HG03432 (cell line): ENCODE data around the gene MCF2L2.
"Not testable (repeated sequence)": the region's sequence is repeated elsewhere in the genome, so short reads cannot be mapped to it uniquely, and the experiment has no call there.

Experiments used
- ATAC-seq: cut with Tn5 transposase; IDR thresholded peaks from one replicate; pipeline ENCODE4 v1.9.1; 2021; ENCODE audit warnings: mild to moderate bottlenecking, moderate library complexity; ENCODE audit not compliant: unreplicated experiment

MCF2L2 gene, protein sequence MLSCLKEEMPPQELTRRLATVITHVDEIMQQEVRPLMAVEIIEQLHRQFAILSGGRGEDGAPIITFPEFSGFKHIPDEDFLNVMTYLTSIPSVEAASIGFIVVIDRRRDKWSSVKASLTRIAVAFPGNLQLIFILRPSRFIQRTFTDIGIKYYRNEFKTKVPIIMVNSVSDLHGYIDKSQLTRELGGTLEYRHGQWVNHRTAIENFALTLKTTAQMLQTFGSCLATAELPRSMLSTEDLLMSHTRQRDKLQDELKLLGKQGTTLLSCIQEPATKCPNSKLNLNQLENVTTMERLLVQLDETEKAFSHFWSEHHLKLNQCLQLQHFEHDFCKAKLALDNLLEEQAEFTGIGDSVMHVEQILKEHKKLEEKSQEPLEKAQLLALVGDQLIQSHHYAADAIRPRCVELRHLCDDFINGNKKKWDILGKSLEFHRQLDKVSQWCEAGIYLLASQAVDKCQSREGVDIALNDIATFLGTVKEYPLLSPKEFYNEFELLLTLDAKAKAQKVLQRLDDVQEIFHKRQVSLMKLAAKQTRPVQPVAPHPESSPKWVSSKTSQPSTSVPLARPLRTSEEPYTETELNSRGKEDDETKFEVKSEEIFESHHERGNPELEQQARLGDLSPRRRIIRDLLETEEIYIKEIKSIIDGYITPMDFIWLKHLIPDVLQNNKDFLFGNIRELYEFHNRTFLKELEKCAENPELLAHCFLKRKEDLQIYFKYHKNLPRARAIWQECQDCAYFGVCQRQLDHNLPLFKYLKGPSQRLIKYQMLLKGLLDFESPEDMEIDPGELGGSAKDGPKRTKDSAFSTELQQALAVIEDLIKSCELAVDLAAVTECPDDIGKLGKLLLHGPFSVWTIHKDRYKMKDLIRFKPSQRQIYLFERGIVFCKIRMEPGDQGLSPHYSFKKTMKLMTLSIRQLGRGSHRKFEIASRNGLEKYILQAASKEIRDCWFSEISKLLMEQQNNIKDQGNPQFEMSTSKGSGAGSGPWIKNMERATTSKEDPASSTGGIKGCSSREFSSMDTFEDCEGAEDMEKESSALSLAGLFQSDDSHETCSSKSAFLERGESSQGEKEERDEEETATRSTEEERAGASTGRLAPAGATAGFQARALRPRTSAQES

DNA sequence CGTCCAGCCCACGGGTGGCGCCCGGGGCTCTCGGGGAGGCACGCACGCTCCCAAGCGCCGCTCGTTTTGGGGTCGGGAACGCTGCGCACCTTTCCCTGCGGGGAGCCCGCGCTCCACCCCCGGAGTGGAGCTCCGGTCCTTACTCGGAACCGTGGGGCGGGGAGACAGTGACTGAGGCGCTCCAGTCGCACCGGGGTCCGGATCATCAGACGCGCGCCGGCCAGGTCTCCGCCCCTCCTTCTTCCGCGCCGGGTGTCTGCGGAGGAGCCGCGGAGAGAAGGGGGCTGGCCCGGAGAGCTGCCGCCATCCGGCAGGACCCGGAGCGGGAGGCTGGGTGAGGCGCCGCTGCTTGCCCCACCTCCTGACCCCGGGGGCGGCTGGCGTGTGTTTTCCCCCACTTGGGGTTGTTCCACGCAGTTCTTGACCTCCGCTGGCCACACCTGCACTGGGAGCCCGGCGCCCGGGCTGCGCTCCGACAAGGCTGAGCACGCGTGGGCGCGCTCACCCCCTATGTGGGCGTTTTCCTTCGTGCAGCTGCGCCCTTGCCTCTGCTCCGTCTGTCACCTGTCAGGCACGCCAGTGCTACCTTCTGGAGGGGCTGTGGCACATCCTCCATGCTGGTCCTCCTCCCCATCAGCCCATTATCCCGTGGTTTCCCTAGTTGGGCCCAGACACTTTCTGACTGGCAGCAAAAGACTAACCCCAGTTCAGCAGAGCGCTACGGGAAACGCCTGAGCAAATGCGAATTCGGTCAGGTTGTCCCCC, at the start of gene MCF2L2:
TSS of gene MCF2L2 (minus strand) at position 173 of the 765 bp plus-strand sequence. CDS start 642 bp downstream, outside the sequence.
- ATAC-seq, result peak; percentile 86

DNA sequence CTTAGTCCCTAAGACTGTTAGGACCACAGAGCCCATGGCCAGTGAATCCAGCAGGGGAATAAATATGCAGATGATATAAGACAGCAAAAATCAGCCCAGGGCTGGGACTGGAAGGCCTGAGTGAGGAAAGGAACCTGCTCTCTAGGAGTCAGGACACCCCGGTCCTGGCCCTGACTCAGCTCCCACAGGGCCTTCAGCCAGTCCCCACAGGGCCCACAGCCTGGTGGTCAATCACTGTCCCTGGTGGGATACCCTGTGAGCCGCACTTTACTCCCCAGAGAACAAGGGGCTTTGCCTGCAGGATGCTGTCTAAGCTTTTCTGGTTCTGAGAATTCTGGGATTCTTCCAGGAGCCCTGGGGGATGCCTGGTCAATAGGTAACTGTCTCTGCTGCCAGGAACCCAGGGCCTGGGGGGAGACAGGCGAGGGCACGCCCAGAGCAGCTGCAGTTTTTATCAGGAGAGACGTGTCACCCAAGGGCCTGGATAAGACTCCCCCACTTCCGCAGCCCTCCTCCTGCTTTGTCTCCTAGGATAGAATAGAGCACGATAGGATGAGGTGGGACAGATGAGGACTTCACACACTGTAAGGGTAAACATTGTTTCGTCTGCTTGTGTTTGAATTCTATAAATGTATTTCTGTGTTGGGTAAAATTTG, 49.5 kb upstream of the MCF2L2 start:
- ATAC-seq, result no peak

DNA sequence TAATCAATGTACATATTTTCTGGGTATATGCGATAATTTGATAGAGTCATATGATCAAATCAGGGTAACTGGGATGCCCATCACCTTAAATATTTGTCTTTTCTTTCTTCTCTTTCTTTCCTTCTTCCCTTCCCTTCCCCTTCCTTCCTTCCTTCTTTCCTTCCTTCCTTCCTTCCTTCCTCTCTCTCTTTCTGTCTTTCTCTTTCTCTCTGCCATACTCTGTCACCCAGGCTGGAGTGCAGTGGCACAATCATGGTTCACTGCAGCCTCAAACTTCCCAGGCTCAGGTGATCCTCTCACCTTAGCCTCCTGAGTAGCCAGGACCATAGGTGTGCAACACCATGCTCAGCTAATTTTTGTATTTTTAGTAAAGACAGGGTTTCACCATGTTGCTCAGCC, 47.3 kb upstream of the MCF2L2 start:
- ATAC-seq, result not testable (repeated sequence)

DNA sequence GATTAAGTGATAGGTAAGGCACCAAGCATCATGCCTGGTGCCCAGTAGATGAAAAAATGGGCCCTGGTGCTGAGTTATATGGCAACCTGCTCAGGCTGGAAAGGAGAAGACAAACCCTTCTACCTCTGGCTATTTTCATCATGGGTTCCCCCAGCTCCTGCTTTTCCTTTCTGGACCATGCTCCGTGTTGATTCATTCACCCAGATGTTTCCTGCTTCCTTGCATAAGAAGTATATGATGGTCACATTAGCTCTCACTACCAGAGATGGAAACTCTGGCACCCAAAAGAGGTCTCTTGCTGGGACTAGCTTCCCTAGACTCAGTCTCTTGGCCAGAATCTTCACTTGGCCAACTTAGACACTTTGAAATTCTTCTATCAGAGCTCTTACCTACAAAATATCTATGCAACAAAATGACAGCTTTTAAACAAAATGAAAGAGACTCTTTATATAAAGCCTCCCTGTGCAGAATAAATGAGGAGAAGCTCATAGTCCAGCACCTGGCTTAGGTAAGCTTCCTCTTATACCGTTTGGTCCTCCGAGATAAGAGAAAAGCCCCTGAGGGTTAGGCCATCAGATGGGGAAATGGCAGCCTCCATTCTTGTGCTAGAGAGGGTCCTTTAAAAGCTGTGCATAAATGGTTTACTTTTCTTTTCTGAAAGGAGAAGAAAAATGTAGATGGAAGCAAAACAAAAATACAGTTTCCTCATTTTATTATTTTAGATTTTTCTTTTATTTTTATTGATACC, 46.8 kb upstream of the MCF2L2 start:
- no peak for ATAC-seq

DNA sequence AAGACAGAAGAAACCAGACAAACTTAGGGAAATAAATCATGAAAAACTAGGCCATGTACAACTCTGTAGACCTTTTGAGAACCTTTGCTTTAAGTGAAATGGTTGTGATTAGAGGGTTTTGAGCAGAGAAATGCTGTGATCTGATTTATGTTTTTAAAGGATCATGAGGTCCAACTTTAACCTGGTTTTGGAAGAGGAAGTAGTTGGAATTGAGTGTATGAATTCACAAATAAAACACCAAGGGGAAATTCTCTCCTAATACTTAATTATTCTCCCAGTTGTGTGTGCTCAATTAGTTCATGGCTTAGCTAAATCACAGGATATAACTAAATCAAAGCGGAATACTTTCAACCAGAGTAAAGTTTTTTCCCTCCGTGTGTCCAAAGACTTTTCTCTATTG, 45.5 kb upstream of the MCF2L2 start:
- no peak for ATAC-seq

DNA sequence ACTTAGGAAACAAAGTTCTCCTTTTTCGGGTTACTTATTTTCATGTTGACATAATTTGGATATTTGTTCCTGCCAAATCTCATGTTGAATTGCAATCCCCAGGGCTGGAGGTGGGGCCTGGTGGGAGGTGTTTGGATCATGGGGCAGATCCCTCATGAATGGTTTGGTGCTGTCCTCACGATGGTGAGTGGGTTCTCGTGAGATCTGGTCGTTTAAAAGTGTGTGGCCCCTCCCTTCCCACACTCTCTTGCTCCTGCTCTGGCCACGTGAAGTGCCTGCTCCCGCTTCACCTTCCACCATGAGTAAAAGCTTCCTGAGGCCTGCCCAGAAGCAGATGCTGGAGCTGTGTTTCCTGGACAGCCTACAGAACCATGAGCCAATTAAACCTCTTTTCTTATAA, 43.7 kb upstream of the MCF2L2 start:
- no peak for ATAC-seq

DNA sequence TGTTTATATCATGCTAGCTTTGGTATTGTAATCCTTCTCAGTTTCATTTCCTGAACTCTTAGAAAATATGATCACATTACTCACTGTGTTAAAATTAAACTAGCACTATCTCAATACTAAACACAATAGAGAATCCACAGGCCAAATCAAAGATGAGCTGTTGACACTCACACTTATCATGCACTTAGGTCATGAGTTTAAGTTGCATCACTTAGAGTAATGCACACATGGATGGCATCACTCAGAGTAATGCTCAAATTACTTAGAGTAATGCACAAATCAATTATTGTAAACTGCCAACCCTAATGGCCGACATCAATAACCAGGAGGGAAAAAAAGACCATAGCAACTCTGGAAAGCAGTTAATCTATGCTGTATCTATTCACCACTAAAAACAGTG, 40.0 kb upstream of the MCF2L2 start:
- no peak for ATAC-seq

DNA sequence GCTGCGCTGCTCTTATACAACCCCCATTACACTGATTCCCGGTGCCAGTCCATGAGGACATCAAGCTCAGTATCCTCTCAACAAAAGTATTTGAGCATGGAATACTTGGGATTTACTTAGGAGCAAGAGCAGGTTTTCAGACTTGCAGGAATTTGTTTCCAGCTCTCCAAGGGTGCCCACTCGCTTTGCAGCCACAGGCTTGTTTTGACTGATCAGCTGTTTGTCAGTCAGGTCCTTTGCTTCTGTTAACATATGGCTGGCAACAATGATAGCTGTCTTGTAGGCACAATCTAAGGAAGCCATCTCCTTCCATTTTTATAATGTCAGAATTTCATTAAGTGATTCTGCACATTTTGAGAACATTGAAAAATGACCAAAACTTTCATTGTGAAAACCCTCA, 38.2 kb upstream of the MCF2L2 start:
- ATAC-seq, result no peak

DNA sequence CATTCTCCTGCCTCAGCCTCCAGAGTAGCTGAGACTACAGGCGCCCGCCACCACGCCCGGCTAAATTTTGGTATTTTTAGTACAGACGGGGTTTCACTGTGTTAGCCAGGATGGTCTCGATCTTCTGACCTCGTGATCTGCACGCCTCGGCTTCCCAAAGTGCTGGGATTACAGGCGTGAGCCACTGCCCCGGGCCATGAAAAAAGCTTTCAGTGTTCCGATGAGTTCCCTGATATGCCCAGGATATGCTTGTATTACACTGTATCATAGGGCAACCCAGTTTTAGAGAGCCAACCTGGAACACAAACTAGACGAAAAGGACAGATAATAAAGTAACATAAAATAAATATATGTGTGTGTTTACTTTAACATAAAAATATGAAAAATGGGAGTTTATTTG, 37.3 kb upstream of the MCF2L2 start:
- ATAC-seq, result not testable (repeated sequence)

DNA sequence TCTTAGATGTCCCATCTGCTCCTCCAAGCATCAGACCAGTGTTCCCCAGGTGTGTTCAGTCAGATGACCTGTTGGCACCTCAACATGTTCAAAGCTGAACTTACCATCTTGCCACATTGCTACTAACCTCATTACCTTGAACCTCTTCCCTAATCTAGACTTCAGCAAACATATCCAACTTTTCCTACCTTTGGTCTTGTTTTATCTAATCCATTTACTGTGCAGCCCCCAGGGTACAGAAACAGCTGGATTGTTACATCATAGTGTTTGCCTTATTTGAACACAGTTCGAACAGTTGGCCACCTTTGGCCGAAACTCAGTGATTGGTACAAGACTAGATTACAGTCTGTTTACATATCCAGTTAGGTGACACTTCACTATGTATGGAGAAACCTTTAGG, 36.1 kb upstream of the MCF2L2 start:
- ATAC-seq, result no peak

DNA sequence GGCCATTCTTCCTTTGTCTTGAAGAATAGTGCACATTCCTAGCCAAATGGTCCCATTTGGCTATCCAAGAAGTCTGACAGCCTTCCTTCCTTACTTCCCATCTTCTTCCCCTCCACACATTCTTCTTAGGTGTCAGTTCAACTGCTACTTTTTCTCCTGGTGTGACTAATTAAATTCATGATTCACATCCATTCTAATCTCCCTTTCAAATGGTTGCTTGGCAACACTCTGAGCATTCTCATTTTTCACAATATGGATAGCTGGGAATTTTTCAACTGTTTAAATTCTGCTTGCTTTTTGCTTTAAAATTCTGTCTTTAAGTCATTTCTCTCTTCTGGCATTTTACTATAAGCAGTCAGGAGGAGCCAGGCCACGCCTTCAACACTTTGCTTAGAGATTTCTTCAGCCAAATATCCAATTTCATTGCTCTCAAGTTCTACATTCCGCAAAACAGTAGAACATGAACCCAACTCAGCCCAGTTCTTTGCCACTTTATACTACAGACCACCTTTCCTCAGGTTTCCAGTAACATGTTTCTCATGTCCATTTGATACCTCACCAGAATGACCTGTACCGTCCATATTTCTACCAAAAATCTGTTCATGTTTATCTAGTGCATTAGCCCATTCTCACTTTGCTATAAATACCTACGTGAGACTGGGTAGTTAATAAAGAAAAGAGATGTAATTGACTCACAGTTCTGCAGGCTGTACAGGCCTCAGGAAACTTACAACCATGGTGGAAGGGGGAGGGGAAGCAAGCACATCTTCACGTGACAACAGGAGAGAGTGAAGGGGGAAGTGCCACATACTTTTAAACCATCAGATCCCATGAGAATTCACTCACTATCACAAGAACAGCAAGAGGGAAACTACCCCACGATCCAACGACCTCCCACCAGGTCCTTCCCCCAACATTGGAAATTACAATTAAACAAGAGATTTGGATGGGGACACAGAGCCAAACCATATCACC, 31.9 kb upstream of the MCF2L2 start:
- no peak for ATAC-seq

DNA sequence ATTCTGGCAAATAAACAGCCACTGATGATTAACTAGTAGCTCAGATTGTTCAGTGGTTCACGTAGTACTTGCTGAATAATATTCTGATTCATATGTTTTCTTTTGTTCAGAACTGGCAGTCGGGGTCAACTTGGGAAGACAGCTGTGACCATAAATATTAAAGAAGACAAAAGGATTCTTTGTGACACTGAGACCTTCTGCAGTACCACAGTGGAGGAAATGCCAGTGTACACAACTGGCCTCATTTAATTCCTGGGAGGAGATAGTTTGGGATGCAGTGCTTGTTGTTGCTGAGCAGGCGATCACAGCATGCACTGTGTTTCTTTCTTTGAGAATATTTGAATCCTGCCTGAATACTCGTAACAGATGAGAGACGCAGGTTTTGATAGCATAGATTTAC, 26.7 kb upstream of the MCF2L2 start:
- ATAC-seq, result no peak

DNA sequence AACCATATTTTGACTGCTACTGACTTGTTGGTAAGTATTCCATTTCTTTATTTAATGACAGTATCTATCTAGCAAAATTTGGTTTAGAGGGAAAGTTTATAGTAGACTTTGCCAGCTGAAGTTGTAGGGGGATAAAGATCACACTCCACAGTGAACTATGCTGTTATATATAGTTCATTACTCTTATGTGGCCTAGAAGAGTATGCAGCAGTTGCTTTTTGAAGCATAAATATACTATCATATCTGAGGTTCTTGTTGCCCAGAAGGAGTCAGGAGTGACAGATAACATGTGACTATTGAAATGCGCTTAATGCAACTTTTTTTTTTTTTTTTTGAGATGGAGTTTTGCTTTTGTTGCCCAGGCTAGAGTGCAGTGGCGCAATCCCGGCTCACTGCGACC, 25.6 kb upstream of the MCF2L2 start:
- no peak for ATAC-seq

DNA sequence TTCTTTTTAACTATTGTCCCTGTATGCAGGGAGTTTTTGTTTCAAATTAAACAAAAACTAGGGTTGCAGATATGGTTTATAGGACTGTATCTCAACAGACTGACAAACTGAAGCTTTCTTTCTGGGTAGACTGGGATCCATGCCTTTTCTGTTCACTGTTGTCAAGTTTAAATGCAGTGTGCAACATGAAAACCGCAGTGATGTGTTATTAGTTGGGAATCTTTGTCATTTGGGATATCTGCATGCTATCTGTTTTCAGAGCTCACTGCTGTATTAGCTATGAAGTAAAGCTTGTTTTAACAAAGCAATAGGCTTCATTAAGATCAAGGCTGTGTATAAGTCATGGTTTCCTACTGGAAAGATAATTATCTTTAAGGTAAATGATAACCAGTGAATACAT, 21.4 kb upstream of the MCF2L2 start:
- no peak for ATAC-seq

DNA sequence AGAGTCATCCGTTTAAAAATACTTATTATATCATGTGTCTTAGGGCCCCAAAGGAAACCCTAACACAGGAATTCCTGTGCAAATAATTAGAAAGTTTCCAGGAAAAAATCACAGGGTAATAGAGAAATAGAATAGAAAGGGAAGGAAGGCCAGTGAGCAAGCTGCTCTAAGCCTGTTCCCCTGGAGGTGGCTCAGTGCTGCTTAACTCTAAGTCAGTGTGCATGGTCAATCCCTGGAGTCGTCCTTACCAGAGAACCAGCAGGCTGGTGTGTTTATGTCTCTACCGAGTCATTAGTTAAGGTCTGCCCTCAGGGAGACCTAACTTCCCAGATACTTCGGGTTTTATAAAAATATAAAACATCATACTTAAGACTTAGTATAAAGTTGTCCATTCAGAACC, 21.0 kb upstream of the MCF2L2 start:
- ATAC-seq, result no peak

DNA sequence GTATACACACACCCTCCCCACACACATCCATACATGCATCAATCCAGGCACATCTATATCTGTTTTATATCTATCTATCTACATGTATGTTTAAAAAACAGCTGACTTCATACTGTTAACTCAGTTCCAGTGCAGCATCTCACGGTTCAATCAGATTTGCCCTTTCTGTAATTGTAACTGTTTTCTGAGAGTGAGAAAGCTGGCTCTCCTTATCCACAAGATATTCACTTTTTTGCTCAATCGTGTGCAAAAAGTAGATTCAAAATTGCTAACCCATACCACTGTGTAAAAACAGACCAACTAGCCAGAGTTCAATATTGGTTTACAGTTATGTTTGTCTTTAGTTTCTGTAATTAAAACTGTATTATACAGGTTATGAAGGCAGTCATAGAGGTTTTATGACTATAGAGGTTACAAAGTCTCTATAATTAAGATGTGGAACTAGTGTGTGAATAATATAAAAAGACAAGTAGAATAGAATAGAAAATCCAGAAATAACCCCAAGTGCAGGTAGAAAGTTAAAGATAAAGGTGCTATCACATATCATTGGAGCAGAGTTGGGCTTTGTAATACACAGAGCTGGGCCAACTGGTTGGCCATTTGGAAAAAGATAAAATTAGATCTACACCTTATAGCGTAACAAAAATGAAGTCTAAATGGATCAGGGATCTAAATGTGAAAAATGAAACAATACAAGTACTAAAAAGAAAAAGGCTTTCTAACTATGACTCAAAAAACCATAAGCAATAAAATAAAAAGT, 20.1 kb upstream of the MCF2L2 start:
- no peak for ATAC-seq

DNA sequence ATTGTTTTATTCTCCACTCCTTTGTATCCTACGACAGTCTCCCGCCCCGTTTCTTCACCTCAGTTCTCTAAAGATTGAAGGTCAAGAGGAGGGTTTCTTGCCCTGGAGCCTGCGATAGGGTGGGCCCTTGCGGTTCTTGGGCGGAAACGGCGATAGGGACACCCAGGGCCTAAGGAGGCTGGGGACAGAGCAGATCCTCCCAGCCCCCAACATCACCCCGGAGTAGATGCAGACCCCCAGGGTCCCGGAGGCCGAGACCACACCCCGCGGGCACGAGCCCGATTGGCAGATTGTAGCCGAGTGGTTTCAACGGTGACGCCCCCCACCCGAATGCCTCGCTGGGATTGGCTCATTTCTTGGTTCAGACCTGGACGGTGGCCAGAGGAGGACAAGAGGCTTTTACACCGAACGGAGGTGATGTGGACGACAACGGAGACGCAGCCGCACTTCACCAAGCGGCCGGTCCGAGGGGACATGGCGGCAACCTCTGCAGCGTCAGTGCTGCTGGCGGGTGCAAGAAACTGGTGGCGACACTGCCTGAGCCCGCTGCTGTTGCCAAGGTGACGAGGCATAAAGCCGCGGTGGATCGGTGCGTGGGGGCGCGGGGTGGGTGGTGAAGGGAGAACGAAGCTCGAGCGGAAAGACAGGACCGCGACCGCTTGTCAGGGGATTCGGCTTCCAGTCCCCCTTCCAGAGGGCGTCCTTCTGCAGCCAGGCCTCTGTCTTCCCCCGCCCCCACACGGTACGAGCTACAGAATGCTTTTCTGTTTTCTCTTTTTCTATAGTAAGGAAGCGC, 19.0 kb upstream of the MCF2L2 start:
- ATAC-seq, result peak; percentile 93
